DND-41 (cell line): ENCODE measurements around the gene ADORA3.

Source experiments
- ATAC-seq: fragments of 200-7000 bp; cut with Tn5 transposase; 3 replicates; pipeline ENCODE4 v1.9.1; 2021; ENCODE audit warnings: low read depth; ENCODE audit not compliant: insufficient read depth
- DNase-seq: peaks from one replicate; pipeline ENCODE4 v3.0.0-alpha.2; 2020
- H2AFZ ChIP-seq: 2 replicates; pipeline ENCODE4 v1.6.0; 2012; ENCODE audit warnings: low read depth, low read length
- H3K27ac ChIP-seq: 2 replicates; pipeline ENCODE4 v1.5.1; 2012; ENCODE audit warnings: low read length, inconsistent platforms
- H3K27me3 ChIP-seq: fragments of 200-600 bp; sonication (generic); 2 replicates; pipeline ENCODE4 v1.6.0; 2012; ENCODE audit warnings: low read length, mild to moderate bottlenecking, inconsistent platforms; ENCODE audit not compliant: insufficient read depth, poor library complexity
- H3K36me3 ChIP-seq: 2 replicates; pipeline ENCODE4 v1.5.1; 2012; ENCODE audit warnings: low read length, inconsistent platforms; ENCODE audit not compliant: insufficient read depth
- H3K4me1 ChIP-seq: 2 replicates; pipeline ENCODE4 v1.5.1; 2012; ENCODE audit warnings: mild to moderate bottlenecking, low read length; ENCODE audit not compliant: insufficient read depth
- H3K4me2 ChIP-seq: 2 replicates; pipeline ENCODE4 v1.6.0; 2012; ENCODE audit warnings: mild to moderate bottlenecking, moderate library complexity, low read length, inconsistent platforms; ENCODE audit not compliant: insufficient read depth
- H3K4me3 ChIP-seq, 2 experiments: fragments of 200-600 bp in 1 of 2; shearing (Covaris generic) in 1 of 2; 2 replicates each; pipeline ENCODE4 v1.5.1; 2012 to 2016; ENCODE audit warnings: inconsistent platforms in 2 of 2, low read length in 2 of 2, mild to moderate bottlenecking in 2 of 2, low read depth in 1 of 2, moderate library complexity in 1 of 2
- H3K79me2 ChIP-seq: 2 replicates; pipeline ENCODE4 v1.6.0; 2012; ENCODE audit warnings: low read length, inconsistent platforms; ENCODE audit not compliant: insufficient read depth
- H3K9ac ChIP-seq: 2 replicates; pipeline ENCODE4 v1.6.0; 2012; ENCODE audit warnings: low read depth, mild to moderate bottlenecking, inconsistent platforms, low read length, moderate library complexity
- H3K9me3 ChIP-seq: 2 replicates; pipeline ENCODE4 v1.5.1; 2012; ENCODE audit warnings: low read length, moderate library complexity, mild to moderate bottlenecking, inconsistent platforms; ENCODE audit not compliant: insufficient read depth, severe bottlenecking
- H4K20me1 ChIP-seq: 2 replicates; pipeline ENCODE4 v1.6.0; 2012; ENCODE audit warnings: low read length; ENCODE audit not compliant: insufficient read depth
- EZH2 ChIP-seq: IDR thresholded peaks from 3 replicates; pipeline ENCODE4 v1.6.1; 2012; ENCODE audit warnings: borderline replicate concordance, low read depth, mild to moderate bottlenecking, moderate library complexity, low read length, inconsistent platforms; ENCODE audit not compliant: severe bottlenecking
- TF ChIP-seq, protein P1 (sequence below): IDR thresholded peaks from 2 replicates; pipeline ENCODE4 v1.5.1; 2012; ENCODE audit warnings: borderline replicate concordance, low read length, moderate library complexity, mild to moderate bottlenecking; ENCODE audit not compliant: poor library complexity, severe bottlenecking; ENCODE audit errors: extremely low read depth

Gene ADORA3

DNA sequence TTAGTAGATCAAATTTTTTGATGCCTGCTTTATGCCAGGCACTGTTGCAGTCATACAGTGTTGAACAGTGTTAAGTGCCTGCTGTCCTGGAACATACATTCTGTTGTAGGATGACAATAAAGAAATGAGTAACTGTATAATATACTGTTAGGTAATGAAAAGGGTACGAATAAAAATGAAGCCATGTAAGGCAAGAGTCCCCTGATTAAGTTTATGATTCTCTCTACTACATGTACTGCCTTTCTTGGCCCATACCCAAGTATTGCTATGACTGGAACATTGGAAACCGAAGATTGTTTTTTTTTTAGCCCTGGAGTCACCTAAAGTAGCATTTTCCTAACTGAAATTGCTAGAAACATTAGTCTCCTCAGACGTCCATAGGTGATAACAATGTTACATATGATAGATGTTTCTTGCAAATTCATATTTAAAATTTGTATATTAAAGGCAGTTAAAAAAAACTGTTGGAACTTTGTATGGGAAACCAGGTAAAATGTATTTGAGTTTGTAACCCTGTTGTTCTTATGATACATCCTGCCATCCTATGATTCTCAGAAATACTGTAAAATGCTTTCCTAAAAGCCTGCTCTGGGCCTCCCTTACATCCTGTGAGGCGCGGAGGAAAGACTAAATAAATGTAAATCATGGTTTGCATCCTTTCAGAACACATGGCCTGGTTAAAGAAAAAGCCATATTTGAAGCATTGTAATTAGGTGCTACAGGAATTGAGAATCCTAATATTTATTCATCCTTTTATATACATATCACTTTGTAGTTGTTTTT lies 48.4 kb downstream of the ADORA3 start:
- H2AFZ ChIP-seq, result no peak overlapping the region
- ATAC-seq (no peak), DNase-seq (no peak)
- TF ChIP-seq, protein P1, sequence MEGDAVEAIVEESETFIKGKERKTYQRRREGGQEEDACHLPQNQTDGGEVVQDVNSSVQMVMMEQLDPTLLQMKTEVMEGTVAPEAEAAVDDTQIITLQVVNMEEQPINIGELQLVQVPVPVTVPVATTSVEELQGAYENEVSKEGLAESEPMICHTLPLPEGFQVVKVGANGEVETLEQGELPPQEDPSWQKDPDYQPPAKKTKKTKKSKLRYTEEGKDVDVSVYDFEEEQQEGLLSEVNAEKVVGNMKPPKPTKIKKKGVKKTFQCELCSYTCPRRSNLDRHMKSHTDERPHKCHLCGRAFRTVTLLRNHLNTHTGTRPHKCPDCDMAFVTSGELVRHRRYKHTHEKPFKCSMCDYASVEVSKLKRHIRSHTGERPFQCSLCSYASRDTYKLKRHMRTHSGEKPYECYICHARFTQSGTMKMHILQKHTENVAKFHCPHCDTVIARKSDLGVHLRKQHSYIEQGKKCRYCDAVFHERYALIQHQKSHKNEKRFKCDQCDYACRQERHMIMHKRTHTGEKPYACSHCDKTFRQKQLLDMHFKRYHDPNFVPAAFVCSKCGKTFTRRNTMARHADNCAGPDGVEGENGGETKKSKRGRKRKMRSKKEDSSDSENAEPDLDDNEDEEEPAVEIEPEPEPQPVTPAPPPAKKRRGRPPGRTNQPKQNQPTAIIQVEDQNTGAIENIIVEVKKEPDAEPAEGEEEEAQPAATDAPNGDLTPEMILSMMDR, result no peak
- no peak for TF ChIP-seq EZH2
- peaks cover 56% of the 10 kb centered on the region for H3K79me2 ChIP-seq
- peaks cover 39% of the 10 kb centered on the region for H3K4me1 ChIP-seq
- no peaks in the 10 kb centered on the region for H3K27me3 ChIP-seq
- no peaks in the 10 kb centered on the region for H3K9me3 ChIP-seq
- no peak overlapping the region for H3K27ac ChIP-seq
- H3K4me2 ChIP-seq, result peak overlapping the region; percentile 24; the same call in 1 of the 2 replicates
- H3K36me3 ChIP-seq, result peaks cover 84% of the 10 kb centered on the region
- H3K9ac ChIP-seq, result no peak overlapping the region
- no peak overlapping the region for H3K4me3 ChIP-seq
- H4K20me1 ChIP-seq, result no peaks in the 10 kb centered on the region; the same call in 1 of the 2 replicates

DNA sequence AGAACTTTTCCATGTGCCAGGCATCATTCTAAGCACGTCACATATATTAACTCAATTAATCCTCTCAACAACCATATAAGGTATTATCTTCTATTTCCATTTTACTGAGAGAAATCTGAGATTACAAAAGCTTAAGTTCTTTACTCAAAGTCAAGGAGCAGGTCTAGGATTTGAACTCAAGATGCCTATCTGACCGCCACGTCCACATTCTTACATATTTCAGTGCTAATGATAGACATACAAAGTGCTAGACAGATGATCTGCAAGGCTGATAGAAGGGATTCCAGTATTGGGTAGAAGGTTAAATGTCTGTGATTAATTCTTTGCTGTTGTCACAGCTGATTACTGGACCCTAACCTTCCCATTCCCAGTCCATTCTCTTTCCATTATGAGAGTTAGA lies 49.7 kb downstream of the ADORA3 start:
- Histone ChIP-seq H3K4me2 (peak overlapping the region; percentile 18; the same call in 1 of the 2 replicates), H3K9me3 (no peaks in the 10 kb centered on the region), H3K27me3 (no peaks in the 10 kb centered on the region), H4K20me1 (no peaks in the 10 kb centered on the region; the same call in 1 of the 2 replicates), H2AFZ (no peak overlapping the region), H3K9ac (no peak overlapping the region), H3K4me3 (no peak overlapping the region), H3K4me1 (peaks cover 41% of the 10 kb centered on the region), H3K36me3 (peaks cover 71% of the 10 kb centered on the region), H3K79me2 (peaks cover 69% of the 10 kb centered on the region), H3K27ac (no peak overlapping the region)
- no peak for ATAC-seq
- TF ChIP-seq, protein P1, result no peak
- DNase-seq, result no peak

DNA sequence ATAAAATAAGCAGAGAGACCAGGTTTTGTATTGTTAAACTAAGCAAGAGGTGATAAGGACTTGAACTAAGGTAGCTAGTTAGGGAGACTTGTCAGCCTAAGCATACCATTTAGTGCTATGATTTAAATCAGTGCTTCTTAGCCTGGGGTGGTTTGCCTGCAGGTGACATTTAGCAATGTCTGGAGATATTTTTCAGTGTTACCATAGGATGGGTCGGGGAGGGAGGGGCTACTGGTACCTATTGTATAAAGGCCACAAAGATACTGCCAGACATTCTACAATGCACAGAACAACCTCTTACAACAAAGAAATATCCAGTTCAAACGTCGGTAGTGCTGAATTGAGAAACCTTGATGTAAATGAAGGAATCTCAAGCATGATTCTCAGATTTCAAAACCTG lies 50.9 kb downstream of the ADORA3 start:
- H3K27me3 ChIP-seq, result no peaks in the 10 kb centered on the region
- no peak for TF ChIP-seq EZH2
- TF ChIP-seq, protein P1, result no peak
- peaks cover 50% of the 10 kb centered on the region for H3K4me1 ChIP-seq
- DNase-seq (no peak), ATAC-seq (no peak)
- peaks cover 1% of the 10 kb centered on the region; the same call in 1 of the 2 replicates for H4K20me1 ChIP-seq
- H3K27ac ChIP-seq, result no peak overlapping the region
- no peaks in the 10 kb centered on the region for H3K9me3 ChIP-seq
- H3K4me3 ChIP-seq, result no peak overlapping the region
- peak overlapping the region; percentile 87; the same call in 1 of the 2 replicates for H3K4me2 ChIP-seq
- H3K79me2 ChIP-seq, result peaks cover 80% of the 10 kb centered on the region
- H3K36me3 ChIP-seq, result peaks cover 60% of the 10 kb centered on the region
- H2AFZ ChIP-seq, result no peak overlapping the region
- no peak overlapping the region for H3K9ac ChIP-seq
